Activated CD4-positive, alpha-beta T cell treated with anti-CD3 and anti-CD28 coated beads for 24 hours (primary cell): ENCODE measurements around the gene AQR.

Experiments used
- DNase-seq, 2 donors: peaks; one replicate each; pipeline ENCODE4 v3.0.0-alpha.2; 2020; ENCODE audit warnings: low read depth in 2 of 2

Gene AQR

DNA sequence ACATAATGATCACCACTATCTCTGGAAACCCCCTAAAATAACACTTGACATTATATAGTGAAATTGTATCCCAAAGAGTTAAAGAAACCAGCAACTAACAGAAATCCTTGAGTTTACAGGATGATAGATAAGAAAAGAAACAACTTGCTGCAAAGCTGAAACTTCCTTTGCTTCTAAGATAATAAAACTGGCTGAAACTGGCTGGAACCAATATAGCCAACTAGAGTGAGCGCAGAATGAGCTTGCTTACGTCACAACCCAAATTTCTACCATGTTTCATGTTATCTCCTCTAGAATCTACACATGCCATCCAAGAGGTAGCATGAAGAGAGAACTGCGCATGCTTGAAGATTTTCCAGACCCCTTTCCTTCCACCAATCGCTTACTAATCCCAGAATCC, 90.4 kb downstream of the AQR start:
- DNase-seq, result no peak

DNA sequence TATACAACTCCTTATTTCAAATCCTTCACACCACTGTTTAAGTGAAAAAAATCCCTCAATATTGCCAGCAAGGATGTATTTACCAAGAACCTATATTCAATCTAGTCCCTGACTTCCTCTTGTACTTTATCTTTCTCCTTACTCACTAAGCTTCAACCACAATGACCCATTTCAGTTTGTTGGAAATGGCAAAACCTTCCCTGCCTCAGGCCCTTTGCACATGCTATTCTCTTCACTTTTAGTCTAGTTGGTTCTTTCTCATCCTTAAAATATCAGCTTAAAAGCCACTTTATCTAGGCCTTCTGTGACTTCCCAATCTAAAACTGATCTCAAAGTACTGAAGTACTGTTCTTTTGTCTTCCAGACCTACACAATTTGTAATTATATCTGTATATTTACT, 92.9 kb downstream of the AQR start:
- DNase-seq, result no peak

DNA sequence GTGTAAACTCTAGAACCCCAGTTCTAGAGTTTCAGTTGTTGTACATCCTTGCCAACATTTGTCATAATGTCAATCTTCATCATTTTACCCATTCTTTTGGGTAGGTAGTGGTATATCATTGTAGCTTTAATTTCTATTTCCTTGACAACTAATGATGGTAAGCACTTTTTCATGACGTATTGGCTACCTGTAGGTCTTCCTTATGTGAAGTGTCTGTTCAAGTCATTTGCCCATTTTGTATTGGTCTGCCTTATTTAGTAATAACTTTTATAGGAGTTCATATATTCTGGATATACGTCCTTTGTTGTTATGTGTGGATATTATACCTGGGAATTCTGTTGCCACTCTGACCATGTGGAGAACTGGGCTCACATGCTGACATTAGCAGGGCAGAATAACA, 100.4 kb downstream of the AQR start:
- DNase-seq, result no peak

DNA sequence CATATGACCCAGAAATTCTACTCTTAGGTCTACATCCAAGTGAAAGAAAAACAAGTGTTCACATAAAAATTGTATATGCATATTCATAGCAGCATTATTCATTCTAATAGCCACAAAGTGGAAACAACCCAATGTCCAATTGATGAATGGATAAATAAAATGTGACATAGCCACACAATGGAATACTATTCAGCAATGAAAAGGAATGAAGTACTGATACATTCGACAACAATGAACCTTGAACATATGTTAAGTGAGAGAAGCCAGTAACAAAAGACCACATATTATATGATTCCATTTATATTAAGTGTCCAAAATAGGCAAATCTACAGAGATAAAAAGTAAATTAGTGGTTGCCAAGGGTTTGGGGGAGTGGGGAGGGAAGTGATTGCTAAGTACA, 104.0 kb downstream of the AQR start:
- no peak for DNase-seq

DNA sequence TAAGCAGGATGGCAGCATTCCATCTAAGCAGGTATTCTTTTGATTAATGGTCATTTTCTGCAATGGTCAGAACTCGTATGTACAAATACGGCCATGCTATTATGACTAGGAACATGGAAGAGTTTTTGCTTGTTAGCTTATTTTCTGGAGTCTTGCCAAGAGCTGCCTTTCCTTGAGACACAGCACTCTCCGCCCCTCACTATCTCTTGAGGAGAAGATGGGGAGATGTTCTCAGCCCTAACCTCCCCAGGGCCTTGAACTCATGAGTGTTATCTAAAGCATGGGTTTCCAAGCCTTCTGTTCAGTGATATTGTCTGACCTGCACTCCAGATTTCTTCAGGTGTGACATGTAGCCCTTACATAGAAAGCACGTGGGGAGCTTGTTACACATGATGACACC, 108.3 kb downstream of the AQR start:
- no peak for DNase-seq

DNA sequence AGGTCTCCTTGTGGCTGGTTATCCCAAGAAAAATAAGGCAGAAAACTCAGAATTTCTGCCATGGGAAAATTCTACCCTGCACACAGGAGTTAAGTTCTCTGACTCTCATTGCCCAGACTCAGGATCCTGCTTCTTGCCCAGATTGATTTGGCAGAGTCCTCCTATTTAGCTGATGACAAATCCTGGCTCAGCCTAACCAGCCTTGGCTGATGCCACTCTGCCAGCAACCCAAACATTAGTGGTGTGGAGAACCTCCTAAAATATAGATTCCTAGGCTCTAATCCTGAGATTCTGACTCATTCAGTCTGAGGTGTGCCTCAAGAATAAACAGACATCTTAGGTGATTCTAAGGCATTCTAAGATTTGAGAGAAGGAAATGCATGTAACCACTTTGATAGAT, 113.6 kb downstream of the AQR start:
- DNase-seq, result no peak

DNA sequence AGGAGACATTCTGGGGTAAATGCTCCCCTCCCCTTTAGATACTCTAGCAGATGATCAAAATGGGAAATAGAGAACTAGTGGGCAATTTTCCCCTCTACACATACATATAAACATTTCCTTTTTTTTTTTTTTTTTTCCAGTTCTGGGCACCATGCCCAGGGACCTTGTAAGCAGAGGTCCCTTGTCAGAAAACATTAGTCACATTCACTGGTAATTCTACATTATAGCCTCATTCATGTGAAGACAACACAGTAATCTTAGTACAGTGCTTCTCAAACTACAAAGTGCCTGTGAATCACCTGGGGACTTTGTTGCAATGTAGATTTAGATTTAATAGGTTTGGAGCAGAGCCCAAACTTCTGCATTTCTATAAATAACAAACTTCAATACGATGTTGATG, 114.1 kb downstream of the AQR start:
- DNase-seq, result no peak

DNA sequence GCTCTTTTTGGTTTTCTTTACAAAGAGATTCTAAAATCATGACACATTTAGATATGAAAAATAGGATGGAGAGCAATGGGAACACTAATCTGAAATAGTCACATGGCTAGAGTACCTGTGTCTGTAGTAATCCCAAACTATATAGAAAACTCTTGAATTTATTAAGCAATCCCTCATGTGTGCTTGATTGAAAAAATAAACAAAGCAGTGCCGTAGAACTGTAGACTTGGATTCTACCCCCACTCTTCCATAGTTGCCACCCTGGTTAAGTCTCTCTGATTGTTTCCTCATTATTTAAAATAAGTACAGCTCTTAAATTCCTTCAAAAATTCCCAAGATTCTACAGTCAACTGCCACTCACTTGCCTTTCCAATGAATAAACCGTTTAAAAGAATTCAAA, 115.3 kb downstream of the AQR start:
- DNase-seq, result no peak

DNA sequence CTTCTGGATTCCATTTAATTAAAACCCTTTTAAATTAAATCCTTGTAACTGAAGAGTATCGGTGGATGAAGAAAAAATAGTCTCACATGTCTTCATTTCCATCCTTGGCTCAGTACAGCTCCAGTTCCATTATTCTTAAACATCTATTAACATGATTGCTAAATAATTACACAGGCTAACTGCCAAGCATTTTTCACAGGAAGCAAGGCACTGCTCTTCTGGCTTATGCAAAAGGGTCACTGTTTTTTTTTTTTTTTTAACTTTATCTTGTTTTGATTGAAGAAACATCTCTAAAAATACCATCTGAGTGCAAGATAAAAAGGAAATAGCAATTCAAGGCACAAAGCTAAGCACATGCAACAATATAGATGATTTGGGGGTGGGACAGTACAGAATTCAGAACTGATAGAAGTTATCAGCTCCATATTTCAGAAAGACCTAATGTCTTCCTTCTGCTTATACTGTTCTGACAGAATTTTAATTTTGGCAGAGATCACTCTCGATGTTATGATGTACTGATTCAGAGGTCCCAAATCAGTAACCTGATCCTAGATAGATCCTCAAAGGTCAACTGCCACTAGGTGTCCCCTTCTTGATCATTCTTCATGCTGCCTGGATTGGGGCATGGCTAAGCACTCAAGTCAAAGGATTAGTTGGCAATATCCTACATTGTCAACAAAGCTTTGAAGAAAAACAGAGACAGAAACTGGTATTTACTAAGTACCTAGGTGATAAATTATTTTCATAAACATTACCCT, 116.4 kb downstream of the AQR start:
- no peak for DNase-seq

DNA sequence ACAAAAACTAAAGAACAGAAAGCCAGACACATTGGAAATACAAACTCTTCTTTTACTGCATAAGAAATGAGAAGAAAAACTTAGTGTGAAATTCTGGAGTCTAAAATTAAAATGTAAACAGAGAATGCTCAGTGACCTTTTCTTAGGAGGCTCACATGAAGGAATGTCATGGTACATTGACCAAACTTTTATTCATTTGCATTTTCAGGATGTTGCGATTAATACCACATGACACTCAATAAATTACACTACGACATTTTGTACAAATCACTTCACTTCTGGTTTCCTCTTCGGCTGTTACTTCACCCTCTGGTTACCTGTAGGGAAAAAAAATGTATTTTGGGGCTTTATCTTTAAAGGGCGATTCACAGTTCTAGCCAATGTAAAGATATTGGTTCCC, 117.8 kb downstream of the AQR start:
- no peak for DNase-seq

DNA sequence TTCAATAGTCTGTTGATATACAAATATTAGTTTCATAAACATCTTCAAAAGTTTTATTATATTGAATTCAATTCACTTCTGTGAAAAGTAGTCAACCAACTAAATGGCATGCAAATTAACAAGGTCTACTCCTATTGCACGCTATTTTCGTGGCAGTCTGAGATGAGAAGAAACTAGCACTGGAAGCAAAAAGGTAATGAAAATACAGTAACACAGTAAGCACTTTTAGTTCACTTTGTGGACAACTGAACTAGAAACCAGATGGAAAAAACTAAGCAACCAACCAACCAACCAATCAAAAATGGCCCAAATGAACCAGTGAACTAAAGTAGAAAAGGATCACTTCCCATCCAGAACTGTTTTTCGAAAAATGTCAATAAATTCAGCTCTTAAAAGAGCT, 118.5 kb downstream of the AQR start:
- DNase-seq, result no peak

DNA sequence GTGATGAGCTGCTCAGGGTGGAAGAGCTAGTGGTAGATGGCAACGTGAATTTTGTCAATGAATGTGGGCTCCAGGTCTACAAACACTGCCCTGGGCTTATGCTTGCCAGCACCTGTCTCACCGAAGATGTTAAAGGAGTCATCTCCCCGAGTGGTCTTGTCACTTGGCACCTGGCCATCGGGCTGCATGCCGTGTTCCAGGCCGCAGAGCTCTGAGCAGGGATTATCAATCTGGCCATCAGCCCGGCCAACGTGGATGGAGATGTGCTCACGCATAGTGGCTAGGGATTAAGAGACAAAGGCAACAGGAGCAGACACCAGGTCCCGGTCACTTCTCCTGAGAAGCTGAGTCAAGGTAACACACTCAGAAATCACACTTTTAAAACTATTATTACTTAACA, 119.4 kb downstream of the AQR start:
- no peak for DNase-seq

DNA sequence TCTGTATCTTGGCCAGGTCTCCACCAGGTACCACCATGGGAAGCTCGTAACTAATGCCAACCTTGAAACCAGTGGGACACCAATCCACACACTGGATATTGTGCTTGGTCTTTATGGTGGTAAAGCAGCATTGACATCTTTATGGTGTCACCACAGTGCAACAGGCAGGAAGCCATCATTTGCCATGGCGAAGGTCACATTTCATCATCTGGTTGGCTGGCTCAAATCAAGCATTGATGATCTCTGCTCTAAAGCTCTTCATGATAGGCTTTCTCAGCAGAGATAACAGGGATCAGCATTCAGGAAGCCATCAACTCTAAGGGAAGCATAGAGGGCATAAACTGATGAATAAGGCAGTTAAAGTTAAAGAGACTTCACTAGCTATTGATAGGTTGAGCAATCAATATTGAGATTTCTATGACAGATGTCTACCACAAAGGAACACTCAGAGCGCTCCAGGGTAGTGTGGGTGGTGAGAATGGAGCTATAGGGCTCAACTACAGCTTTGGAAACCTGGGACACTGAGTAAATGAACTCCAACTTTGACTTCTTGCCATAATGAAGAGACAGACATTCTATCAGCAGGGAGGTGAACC, 120.1 kb downstream of the AQR start:
- DNase-seq, result no peak

DNA sequence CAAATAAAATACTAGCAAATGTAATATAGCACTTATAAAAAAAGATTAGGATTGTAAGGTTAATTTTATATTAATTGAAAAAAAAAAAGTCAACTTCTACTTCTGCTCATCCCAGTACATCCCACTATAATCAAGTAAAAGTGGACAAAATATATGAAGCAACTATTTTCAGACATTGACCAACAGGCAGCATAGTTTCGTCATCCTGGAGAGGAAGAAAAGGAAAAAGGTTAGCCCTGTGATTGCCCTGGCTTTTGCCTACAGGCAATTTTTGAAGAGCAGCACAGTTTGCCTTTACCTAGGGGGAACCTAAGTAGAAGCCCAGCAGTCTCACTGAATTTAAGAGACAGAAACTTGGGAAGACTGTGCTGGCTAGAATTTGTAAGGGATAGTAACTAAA, 121.9 kb downstream of the AQR start:
- no peak for DNase-seq

DNA sequence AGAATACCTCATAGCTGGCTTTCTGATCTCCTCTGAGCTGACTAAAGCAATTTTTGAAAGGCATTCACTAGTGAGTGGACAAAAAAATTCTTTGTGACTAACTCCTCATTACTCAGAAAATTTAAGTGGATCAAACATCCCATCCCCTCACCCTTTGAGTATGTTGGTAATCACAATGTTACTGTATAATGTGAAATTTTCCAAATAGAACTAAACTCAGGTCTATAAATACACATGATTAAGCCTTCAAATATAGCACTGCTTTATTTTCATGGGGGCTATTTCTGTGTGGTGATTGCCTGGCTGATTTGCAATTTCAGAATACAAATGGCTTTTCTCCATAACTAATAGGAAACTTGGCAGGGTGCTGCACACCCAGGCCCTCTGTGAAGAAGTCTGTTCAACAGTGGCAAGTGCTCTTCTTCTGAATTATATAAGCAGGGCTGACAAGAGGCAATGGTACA, 128.2 kb downstream of the AQR start:
- no peak for DNase-seq

DNA sequence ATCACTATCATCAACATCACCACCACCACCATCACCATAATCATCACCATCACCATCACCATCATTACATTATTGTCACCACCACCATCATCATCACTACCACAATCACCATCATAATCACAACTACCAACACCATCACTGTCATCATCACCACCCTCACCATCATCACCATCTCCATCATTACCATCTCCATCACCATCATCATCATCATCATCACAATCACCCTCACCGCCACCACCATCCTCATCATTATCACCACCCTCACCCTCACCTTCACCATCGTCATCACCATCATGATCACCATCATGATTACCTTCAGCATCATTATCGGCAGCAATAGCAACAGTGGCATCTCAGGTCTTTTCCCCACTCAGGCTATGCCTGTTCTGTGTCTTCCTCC, 131.3 kb downstream of the AQR start:
- no peak for DNase-seq

DNA sequence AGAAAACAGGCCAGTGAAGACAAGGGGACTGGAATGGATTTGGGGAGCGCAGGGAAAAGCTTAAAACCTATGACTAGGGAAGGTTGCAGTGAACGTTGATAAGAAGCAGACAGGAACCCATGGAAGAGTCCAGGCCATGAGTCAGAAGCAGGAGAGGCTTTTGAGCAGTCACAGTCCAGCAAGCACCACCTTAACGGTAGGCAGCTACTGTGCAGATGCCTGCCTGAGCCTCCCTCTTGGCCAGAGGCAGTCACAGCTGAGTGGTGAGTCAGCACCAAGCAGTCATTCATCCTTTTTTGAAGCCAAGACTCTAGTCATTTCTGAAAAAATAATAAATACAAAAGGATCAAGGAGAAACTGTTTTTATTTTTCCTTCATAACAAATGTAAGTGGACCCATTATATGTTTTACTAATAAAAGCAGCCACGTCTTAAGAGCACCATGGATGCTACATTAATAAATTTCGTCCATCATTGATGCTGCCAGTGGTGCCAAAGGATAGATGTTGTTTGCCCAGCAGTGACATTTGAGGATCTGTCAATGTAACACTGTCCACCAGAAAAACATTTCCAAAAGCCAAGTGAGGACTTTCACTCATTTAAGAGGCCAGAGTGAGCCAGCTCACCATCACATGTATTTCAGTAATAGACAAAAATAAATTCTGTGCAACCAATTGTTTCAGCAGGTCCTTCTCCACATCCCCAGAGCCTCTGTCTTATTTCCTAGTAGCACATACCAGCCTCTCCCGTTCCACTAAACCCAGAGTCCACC, 132.1 kb downstream of the AQR start:
- no peak for DNase-seq

DNA sequence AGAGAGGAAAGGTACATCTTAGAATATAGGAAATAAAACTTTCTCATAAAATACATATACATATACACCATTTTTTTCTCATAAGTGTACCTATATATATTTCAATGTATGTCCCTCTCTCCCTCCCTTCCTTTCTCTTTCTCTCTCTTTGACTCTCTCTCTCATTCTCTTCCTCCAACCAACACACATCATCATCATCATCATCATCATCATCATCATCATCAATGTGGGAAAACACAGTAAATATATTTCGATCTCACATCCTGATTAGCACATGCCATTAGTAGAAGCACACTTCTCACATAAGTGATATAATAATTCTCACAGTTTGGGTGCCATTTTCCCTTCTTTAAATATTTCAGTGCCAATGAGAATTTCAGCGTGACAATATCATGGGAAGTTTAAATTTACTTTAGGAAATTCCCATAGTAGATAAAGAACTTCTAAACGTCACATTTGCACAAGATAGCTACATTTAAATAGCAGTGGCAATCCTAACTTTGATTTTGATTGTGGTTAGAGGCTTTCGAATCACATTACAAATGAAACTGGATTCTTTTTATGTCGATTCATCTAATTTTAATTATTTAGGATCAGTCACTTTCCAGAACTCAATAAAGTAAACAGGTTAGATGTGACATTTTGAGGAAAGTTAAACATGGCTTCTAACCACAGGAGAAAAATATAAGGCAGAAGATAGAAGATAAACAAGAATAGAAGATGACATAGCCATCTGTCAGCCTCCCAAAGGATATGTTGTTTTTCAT, 141.2 kb downstream of the AQR start:
- DNase-seq, result no peak

DNA sequence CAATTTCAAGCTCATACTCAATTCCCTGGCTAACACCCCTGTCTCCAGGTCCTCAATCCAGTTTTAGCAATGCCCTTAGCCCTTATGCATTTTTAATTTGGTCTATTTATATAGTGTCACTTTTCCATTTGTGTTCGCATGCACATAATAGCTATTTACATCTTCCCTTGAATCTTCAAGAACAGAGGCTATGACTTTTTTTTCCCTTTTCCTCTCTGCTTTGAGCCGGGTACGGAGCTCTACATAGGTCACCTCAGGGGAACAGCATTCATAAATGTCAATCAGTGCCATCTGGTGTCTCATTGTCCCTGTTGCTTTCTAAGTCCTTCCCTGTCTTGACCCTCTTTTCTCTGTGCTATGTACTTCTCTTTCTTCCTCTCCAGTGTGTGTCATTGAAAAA, 147.7 kb downstream of the AQR start:
- DNase-seq, result no peak

DNA sequence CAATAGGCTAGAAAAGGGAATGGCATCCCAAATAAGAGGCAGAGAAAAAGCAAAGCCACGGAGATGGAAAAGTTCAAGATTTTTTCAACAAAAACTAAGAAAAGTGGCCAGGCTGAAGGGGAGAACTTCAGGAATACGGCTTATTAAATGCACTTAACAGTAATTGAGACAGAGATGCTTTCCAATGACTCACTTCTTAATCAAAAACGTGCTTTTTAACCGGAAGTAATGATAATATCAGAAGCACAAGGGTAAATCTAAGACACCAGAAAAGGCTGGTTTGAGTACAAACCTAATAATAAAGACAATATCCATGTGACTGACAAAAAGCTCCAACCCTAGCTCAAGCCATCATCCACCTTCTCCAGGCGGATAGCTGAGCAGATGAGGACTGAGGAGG, 149.4 kb downstream of the AQR start:
- no peak for DNase-seq

DNA sequence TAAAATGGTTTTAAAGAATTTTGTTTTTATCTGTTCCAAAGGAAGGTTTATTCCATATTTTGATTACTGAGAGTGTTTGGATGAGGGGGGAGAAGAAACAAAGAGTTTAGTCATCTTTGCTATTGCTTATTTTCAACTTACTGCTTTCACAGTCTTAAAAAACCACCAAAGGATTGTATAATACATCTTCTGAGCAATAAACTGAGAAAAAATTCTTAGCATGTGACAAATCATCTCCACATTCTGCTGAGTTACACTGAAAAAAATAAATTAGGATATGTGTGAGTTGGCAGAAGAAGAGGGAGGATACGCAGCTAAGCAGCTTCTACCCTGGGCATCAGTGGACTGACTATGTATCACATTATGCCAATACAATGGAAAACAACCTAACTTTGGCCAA, 151.0 kb downstream of the AQR start:
- no peak for DNase-seq

DNA sequence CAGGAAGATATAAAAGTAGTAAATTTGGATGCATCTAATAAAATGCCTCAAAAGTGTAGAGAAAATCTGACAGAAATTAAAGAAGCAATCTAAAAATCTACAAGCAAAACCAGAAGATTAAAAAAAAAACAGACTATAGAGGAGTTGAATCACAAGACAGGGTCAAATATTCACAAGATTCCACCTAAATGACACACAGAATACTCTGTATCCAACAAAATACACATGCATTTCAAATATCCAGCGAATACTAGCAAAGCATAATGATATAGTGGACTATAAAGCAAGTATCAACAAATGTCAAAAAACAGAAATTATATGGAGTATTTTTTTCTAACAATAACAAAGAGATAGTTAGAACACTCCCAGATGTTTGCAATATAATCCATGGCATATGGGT, 153.7 kb downstream of the AQR start:
- DNase-seq, result no peak
